GM23248 (cell line): ENCODE results near the gene PKIB.
"Not testable (repeated sequence)": the region's sequence is repeated elsewhere in the genome, so short reads cannot be mapped to it uniquely, and the experiment has no call there.

Experiments used
- EZH2 ChIP-seq: fragments of 200-600 bp; sonication (generic); IDR thresholded peaks from 2 replicates; pipeline ENCODE4 v1.6.1; 2018; ENCODE audit warnings: antibody characterized with exemption, mild to moderate bottlenecking; ENCODE audit not compliant: insufficient read depth, poor library complexity, severe bottlenecking
- EZH2phosphoT487 ChIP-seq: fragments of 200-600 bp; sonication (generic); IDR thresholded peaks from 2 replicates; pipeline ENCODE4 v1.6.1; 2018; ENCODE audit warnings: antibody characterized with exemption, moderate library complexity, mild to moderate bottlenecking, low read depth; ENCODE audit not compliant: insufficient read depth

GRCh38 chr6:122744856-122745255, 134.7 kb downstream of the PKIB start:
- not testable (repeated sequence) for TF ChIP-seq EZH2, EZH2phosphoT487
